GM18907 (cell line): ENCODE measurements around the gene NELFB.
"Not testable (repeated sequence)": the region's sequence is repeated elsewhere in the genome, so short reads cannot be mapped to it uniquely, and the experiment has no call there.

Experiments
- ATAC-seq: cut with Tn5 transposase; IDR thresholded peaks from one replicate; pipeline ENCODE4 v1.9.1; 2021; ENCODE audit warnings: mild to moderate bottlenecking, moderate library complexity; ENCODE audit not compliant: unreplicated experiment

The NELFB gene

DNA sequence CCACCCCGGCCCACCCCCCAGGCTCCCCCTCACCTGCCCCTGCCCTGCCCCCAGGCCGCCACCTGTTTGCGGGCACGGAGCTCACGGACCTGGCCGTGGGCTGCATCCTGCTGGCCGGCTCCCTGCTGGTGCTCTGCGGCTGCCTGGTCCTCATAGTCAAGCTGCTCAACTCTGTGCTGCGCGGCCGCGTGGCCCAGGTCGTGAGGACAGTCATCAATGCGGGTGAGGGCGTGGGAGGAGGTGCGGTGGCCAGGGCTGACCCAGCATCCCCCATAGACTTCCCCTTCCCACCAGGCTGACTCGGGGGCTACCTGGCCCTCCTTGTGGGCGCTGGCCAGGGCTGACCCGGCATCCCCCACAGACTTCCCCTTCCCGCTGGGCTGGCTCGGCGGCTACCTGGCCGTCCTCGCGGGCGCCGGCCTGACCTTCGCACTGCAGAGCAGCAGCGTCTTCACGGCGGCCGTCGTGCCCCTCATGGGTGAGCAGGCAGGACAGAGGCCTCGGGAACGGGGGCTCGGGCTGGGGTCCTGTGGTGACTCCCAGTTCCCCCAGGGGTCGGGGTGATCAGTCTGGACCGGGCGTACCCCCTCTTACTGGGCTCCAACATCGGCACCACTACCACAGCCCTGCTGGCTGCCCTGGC is 21.0 kb upstream of the NELFB start:
- no peak for ATAC-seq

GRCh38 chr9:137234758-137235423 is 20.2 kb upstream of the NELFB start:
- no peak for ATAC-seq

DNA sequence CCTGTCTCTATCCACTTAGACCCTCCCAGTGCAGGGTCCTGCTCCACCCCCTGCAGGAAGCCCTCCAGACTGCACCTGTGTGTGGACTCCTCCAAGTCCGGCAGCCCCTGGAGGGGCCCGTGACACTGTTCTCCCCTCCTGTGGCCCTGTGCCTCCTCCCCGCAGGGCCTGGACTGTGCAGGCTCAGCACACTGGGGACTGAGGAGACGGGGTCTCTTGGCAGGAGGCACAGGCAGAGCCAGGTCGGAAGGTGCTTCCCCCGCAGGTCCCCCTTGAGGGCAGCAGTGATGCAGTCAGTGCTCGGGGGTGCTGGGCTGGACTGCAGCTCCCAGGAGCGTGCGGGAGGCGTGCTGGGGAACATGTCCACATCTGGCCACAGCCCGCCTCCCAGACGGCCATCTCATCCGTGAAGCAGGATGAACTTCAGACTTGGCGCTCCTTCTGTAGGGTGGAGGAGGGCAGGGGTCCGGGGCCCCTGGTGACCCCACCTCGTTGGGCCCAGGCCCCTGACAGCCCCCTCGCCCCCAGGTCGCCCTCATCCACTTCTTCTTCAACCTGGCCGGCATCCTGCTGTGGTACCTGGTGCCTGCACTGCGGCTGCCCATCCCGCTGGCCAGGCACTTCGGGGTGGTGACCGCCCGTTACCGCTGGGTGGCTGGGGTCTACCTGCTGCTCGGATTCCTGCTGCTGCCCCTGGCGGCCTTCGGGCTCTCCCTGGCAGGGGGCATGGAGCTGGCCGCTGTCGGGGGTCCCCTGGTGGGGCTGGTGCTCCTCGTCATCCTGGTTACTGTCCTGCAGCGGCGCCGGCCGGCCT is 19.5 kb upstream of the NELFB start:
- no peak for ATAC-seq

DNA sequence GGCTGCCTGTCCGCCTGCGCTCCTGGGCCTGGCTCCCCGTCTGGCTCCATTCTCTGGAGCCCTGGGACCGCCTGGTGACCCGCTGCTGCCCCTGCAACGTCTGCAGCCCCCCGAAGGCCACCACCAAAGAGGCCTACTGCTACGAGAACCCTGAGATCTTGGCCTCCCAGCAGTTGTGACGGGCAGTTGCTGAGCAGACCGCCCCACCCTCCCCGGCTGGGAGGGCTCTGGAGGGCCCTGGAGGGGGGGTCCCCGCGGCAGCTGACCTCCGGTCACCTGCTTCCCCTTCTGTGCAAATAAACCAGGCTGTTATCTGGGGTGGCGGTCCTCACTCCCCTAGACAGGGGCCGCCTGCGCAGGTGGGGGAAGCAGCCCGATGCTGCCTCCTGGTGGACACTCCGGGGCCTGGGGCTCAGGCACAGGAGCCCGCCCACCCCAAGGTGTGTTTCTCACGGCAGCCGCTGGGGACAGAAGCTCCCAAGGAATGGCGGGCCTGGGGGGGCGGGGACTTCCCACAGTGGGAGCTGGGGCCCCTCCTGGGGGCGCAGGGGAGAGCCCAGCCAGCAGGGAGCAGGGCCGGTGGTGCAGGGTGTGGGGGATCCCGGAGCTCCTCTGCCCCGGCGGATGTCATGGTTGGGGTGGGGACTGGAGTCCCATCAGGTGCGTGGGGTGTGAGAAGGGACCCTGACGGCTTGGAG is 18.7 kb upstream of the NELFB start:
- ATAC-seq = peak; percentile 23

- ATAC-seq = no peak
Observed at GRCh38 chr9:137236936-137237421, 18.1 kb upstream of the NELFB start.

DNA sequence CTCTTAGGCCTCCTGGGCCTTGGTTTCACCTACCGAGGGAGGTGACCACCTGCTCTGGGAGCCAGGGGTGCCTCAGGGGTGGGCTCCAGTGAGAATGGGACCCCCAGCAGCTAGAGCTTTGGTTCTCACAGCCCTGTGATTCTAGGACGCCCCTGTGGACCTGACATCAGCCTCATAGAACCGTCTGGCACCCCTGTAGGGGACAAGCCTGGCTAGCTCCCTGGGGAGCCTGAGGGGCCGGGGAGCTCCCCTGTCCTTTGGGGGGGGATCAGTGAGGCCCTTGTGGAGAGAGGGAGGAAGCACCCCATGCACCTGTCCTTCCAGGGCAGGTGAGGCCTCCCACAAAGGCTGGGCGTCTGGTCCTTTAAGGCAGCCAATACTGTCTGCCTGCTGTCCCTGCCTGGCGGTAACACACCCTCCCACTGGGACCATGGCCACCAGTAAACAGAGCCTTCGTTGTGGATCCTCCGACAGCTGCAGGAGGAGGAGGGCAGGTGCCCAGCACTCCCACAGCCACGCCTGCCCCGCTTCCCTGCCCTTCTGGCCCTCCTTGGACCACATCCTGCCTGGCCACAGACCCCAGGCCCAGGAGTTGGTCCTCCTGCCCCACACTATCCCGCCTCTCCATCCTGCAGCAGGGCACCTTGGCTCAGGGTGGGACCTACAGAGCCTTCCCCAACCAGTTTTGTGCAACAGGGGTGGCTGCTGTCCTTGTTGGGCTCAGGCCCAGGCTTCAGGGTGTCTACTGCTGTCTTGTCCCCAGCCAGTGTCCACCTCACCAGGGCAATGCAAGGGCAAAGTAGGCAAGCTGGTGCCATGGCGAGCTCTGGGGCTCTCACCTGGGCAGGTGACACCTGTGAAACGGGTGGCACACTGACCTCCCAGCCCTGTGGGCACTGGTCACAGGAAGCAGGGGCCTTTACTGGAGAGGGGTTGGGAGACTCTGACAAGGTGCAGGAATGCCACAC is 17.1 kb upstream of the NELFB start:
- no peak for ATAC-seq

DNA sequence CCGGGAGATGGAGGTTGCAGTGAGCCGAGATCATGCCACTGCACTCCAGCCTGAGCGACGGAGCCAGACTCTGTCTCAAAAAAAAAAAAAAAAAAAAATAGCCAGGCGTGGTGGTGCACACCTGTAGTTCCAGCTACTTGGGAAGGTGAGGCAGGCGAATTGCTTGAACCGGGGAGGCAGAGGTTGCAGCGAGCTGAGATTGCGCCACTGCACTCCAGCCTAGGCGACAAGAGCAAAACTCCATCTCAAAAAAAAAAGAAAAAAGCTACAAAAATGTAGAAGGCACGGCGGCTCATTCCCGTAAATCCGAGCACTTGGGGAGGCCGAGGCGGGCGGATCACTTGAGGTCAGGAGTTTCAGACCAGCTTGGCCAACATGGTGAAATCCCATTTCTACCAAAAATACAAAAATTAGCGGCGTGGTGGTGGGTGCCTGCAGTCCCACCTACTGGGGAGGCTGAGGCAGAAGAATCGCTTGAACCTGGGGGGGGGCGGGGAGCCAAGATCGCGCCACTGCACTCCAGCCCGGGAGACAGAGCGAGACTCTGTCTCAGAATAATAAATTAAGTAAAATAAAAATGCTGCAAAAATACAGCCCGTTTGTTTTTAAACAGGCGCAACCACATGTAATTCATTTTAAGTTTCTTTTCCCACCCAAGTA is 15.5 kb upstream of the NELFB start:
- not testable (repeated sequence) for ATAC-seq

- peak; percentile 30 for ATAC-seq
Observed at GRCh38 chr9:137240318-137240840, 14.7 kb upstream of the NELFB start.

- ATAC-seq = peak; percentile 77
Observed at GRCh38 chr9:137240841-137241489, 14.2 kb upstream of the NELFB start, which contains the start of gene TUBB4B. TUBB4B (plus strand) TSS chr9:137241287; CDS start chr9:137241361, 74 bp downstream.

DNA sequence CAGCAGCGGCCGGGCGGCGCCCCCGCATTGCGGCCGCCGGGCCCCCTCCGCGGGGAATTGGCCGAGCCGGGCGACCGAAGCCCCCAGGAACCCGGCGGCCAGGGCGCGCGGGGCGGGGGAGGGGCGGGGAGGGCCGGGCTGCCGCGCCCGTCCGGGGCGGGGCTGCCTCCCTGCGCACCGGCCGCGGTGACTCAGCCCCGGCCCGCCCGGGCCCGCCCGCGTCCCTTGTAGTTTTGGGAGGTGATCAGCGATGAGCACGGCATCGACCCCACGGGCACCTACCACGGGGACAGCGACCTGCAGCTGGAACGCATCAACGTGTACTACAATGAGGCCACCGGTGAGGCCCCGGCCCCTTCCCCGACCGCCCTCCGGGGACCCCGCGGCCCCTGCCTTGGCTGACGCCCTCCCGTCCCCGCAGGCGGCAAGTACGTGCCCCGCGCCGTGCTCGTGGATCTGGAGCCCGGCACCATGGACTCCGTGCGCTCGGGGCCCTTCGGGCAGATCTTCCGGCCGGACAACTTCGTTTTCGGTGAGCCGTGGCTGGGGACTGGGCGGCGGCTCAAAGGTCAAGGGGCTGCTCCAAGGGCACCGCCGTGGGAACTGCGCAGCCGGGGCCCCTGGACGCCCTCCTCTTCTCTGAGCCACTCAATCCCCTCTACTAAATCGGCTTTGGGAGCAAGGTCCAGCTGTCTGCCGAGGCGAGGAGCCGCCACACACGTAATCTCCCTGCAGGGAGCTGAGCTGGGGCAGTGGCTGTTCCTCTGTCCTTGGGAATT is 13.4 kb upstream of the NELFB start:
- ATAC-seq = peak; percentile 3

- no peak for ATAC-seq
Observed at GRCh38 chr9:137242269-137243203, 12.6 kb upstream of the NELFB start.

DNA sequence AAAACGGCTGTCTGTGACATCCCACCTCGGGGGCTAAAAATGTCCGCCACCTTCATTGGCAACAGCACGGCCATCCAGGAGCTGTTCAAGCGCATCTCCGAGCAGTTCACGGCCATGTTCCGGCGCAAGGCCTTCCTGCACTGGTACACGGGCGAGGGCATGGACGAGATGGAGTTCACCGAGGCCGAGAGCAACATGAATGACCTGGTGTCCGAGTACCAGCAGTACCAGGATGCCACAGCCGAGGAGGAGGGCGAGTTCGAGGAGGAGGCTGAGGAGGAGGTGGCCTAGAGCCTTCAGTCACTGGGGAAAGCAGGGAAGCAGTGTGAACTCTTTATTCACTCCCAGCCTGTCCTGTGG is 11.9 kb upstream of the NELFB start:
- not testable (repeated sequence) for ATAC-seq

DNA sequence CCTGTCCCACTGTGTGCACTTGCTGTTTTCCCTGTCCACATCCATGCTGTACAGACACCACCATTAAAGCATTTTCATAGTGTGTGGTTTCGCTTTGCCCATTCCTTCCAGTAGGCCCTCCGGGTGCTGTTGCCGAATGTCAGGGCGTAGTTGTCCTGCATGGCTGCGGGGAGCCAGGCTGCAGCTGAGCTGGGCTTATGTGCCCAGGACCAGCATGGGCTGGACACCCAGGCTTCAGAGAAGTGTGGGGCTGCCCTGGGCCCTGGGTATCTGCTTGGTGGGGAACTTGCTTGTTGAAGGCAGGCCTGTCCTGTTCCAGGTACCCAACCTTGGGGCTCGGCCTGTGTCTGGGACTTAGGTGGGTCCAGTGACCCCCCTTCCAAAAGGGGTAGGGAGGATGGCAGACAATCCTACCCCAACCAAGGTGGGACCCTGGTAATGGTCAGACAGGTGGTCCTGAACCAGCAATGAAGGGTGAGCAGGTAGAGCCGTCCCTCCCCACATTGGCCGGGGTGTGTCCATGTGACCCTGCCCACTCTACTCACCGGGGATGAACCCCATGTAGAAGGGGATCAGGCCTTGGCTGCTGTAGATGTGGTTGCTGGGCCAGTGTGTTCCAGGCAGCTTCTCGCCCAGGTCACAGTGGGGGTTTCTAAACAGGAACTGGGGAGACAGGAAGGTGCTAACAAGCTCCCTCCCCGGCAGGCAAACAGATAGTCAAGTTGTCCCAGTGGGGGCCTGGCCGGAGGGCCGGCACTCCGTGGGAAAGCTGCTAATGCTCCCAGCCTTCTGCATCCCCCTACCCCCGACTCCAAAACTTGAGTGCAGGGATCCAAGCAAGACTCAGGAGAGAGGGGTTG is 11.3 kb upstream of the NELFB start:
- ATAC-seq = no peak

GRCh38 chr9:137244486-137245449 is 10.4 kb upstream of the NELFB start:
- no peak for ATAC-seq
